ENCODE data around the gene DLG1.

The DLG1 gene

GRCh38 chr3:197175503-197175902 is 122.9 kb downstream of the DLG1 start:
- TF ChIP-seq ZBTB7A (IDR thresholded peaks at IDR 0.05; ENCODE audit: low read depth) (no peak), EP300 (IDR thresholded peaks at IDR 0.05; ENCODE audit: borderline replicate concordance) (no peak), EGR1 (IDR thresholded peaks at IDR 0.05) (no peak), TEAD4 (IDR thresholded peaks at IDR 0.05) (no peak), TCF12 (IDR thresholded peaks at IDR 0.05; ENCODE audit: low read depth) (no peak), YY1 (IDR thresholded peaks at IDR 0.05; ENCODE audit: low read depth) (no peak), USF1 (IDR thresholded peaks at IDR 0.05) (no peak), CEBPB (IDR thresholded peaks at IDR 0.05) (no peak), MAX (IDR thresholded peaks at IDR 0.05) (no peak), CREB1 (IDR thresholded peaks at IDR 0.05; ENCODE audit: low read depth) (no peak), RAD21 (IDR thresholded peaks at IDR 0.05; ENCODE audit: low read depth) (no peak), NFIC (IDR thresholded peaks at IDR 0.05) (no peak), FOXM1 (IDR thresholded peaks at IDR 0.05; ENCODE audit: borderline replicate concordance, low read depth) (no peak)

- no peak for TF ChIP-seq EP300 (IDR thresholded peaks at IDR 0.05; ENCODE audit: borderline replicate concordance)
- TF ChIP-seq MAX (IDR thresholded peaks at IDR 0.05): no peak
- TF ChIP-seq YY1 (IDR thresholded peaks at IDR 0.05; ENCODE audit: low read depth): no peak
- TF ChIP-seq TCF12 (IDR thresholded peaks at IDR 0.05; ENCODE audit: low read depth): no peak
- TF ChIP-seq NFIC (IDR thresholded peaks at IDR 0.05): no peak
- no peak for TF ChIP-seq REST (IDR thresholded peaks at IDR 0.05; ENCODE audit: low read depth)
- no peak for TF ChIP-seq ZBTB7A (IDR thresholded peaks at IDR 0.05; ENCODE audit: low read depth)
- TF ChIP-seq RAD21 (IDR thresholded peaks at IDR 0.05; ENCODE audit: low read depth): no peak
- TF ChIP-seq TAF1 (IDR thresholded peaks at IDR 0.05; ENCODE audit: low read depth): no peak
Measured at GRCh38 chr3:197174927-197175326, 123.5 kb downstream of the DLG1 start.

- TF ChIP-seq USF1 (IDR thresholded peaks at IDR 0.05) (no peak), RAD21 (IDR thresholded peaks at IDR 0.05; ENCODE audit: low read depth) (no peak), TCF12 (IDR thresholded peaks at IDR 0.05; ENCODE audit: low read depth) (no peak), YY1 (IDR thresholded peaks at IDR 0.05; ENCODE audit: low read depth) (no peak), TEAD4 (IDR thresholded peaks at IDR 0.05) (no peak), CEBPB (IDR thresholded peaks at IDR 0.05) (no peak), FOXM1 (IDR thresholded peaks at IDR 0.05; ENCODE audit: borderline replicate concordance, low read depth) (no peak), TAF1 (IDR thresholded peaks at IDR 0.05; ENCODE audit: low read depth) (no peak), EGR1 (IDR thresholded peaks at IDR 0.05) (no peak), ZBTB7A (IDR thresholded peaks at IDR 0.05; ENCODE audit: low read depth) (no peak), CREB1 (IDR thresholded peaks at IDR 0.05; ENCODE audit: low read depth) (no peak), EP300 (IDR thresholded peaks at IDR 0.05; ENCODE audit: borderline replicate concordance) (no peak), REST (IDR thresholded peaks at IDR 0.05; ENCODE audit: low read depth) (no peak), NFIC (IDR thresholded peaks at IDR 0.05) (no peak), MAX (IDR thresholded peaks at IDR 0.05) (no peak)
Measured at GRCh38 chr3:197173620-197174019, 124.8 kb downstream of the DLG1 start.

- TF ChIP-seq REST (IDR thresholded peaks at IDR 0.05; ENCODE audit: low read depth): no peak
- TF ChIP-seq CREB1 (IDR thresholded peaks at IDR 0.05; ENCODE audit: low read depth): no peak
- no peak for TF ChIP-seq EGR1 (IDR thresholded peaks at IDR 0.05)
- no peak for TF ChIP-seq FOXM1 (IDR thresholded peaks at IDR 0.05; ENCODE audit: borderline replicate concordance, low read depth)
- no peak for TF ChIP-seq TAF1 (IDR thresholded peaks at IDR 0.05; ENCODE audit: low read depth)
- no peak for TF ChIP-seq CEBPB (IDR thresholded peaks at IDR 0.05)
- no peak for TF ChIP-seq RAD21 (IDR thresholded peaks at IDR 0.05; ENCODE audit: low read depth)
- no peak for TF ChIP-seq USF1 (IDR thresholded peaks at IDR 0.05)
- no peak for TF ChIP-seq YY1 (IDR thresholded peaks at IDR 0.05; ENCODE audit: low read depth)
- no peak for TF ChIP-seq TEAD4 (IDR thresholded peaks at IDR 0.05)
- no peak for TF ChIP-seq ZBTB7A (IDR thresholded peaks at IDR 0.05; ENCODE audit: low read depth)
- TF ChIP-seq EP300 (IDR thresholded peaks at IDR 0.05; ENCODE audit: borderline replicate concordance): no peak
- no peak for TF ChIP-seq MAX (IDR thresholded peaks at IDR 0.05)
- no peak for TF ChIP-seq TCF12 (IDR thresholded peaks at IDR 0.05; ENCODE audit: low read depth)
- no peak for TF ChIP-seq NFIC (IDR thresholded peaks at IDR 0.05)
Measured at GRCh38 chr3:197171481-197172067, 126.8 kb downstream of the DLG1 start.
